HG02623 (cell line): ENCODE measurements around the gene PPP2R3B.
A peak's percentile ranks its signal among the peaks of the same experiment; 100 is the strongest.
"Not testable (repeated sequence)": the region's sequence is repeated elsewhere in the genome, so short reads cannot be mapped to it uniquely, and the experiment has no call there.

Experiments used
- ATAC-seq: cut with Tn5 transposase; IDR thresholded peaks from one replicate; pipeline ENCODE4 v1.9.1; 2021; ENCODE audit warnings: moderate library complexity; ENCODE audit not compliant: unreplicated experiment

PPP2R3B gene

GRCh38 chrX:410296-410695 lies 23.6 kb upstream of the PPP2R3B start:
- ATAC-seq: no peak

- ATAC-seq: no peak
Measured at GRCh38 chrX:405149-405548, 18.4 kb upstream of the PPP2R3B start.

- no peak for ATAC-seq
Measured at GRCh38 chrX:404656-405055, 17.9 kb upstream of the PPP2R3B start.

GRCh38 chrX:402857-403256 lies 16.1 kb upstream of the PPP2R3B start:
- ATAC-seq: no peak

- ATAC-seq: no peak
Measured at GRCh38 chrX:400258-400657, 13.6 kb upstream of the PPP2R3B start.

- no peak for ATAC-seq
Measured at GRCh38 chrX:397575-397974, 10.9 kb upstream of the PPP2R3B start.

- ATAC-seq: no peak
Measured at GRCh38 chrX:394830-395229, 8.1 kb upstream of the PPP2R3B start.

- ATAC-seq: no peak
Measured at GRCh38 chrX:392575-392846, 5.8 kb upstream of the PPP2R3B start.

- ATAC-seq: no peak
Measured at GRCh38 chrX:391717-392574, 5.2 kb upstream of the PPP2R3B start.

GRCh38 chrX:390459-390858 lies 3.8 kb upstream of the PPP2R3B start:
- no peak for ATAC-seq

GRCh38 chrX:389021-389441 lies 2.3 kb upstream of the PPP2R3B start:
- no peak for ATAC-seq

GRCh38 chrX:387729-388128 lies 1.0 kb upstream of the PPP2R3B start:
- no peak for ATAC-seq

GRCh38 chrX:386239-386767 lies 404 bp downstream of the PPP2R3B start:
- peak; percentile 22 for ATAC-seq

GRCh38 chrX:385736-386135 lies 971 bp downstream of the PPP2R3B start:
- ATAC-seq: not testable (repeated sequence)

- no peak for ATAC-seq
Measured at GRCh38 chrX:384861-385260, 1.8 kb downstream of the PPP2R3B start.

GRCh38 chrX:378443-378842 lies 8.3 kb downstream of the PPP2R3B start:
- ATAC-seq: no peak

- not testable (repeated sequence) for ATAC-seq
Measured at GRCh38 chrX:376206-376605, 10.5 kb downstream of the PPP2R3B start.

GRCh38 chrX:375181-376036 lies 11.3 kb downstream of the PPP2R3B start:
- ATAC-seq: no peak

GRCh38 chrX:374596-374995 lies 12.1 kb downstream of the PPP2R3B start:
- no peak for ATAC-seq

GRCh38 chrX:373641-374471 lies 12.9 kb downstream of the PPP2R3B start:
- no peak for ATAC-seq
